ENCODE results near the gene JPT2.

DNA sequence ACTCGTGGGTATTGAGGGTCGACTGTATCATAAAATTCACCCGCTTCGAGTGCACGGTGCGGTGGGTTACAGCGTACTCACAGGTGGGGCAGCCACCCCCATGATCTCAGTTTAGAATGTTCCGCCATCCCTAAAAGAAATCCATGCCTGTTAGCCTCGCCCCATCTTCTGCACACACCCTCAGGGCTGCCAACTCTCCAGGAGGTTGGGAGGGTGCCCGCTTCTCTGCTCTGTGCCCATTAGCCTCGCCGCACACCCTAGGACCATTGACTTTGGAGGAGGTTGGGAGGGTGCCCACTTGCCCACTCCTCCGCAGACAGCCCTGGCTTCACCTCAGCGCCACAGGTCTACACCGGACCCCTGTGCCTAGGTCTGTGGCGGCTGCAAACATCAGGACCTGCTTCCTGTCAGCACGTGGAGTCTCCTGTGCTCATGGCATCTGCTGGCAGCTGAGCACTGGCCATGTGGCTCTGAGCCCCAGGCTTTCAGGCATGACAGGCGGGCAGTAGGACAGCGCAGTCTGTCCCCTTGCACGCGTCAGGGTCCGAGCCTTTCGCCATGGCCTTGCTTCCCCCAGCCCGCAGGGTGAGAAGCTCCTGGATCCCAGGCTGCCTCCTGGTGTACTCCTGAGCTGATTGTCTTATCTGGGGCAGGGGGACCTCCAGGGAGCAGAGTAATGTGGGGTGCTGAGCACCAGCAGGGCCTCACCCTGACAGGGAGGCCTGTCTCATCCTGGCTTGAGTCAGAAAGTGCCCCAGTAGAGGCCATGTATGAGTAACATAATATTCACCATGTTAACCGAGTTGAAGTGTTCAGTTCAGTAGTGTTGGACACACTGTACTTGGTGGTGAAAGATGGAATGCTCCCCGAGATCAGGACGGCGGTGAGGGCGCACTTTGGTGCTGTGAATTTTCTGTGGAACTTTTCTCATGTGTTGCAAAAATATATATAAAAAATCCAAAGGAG, 71.4 kb downstream of the JPT2 start:
- no peak for TF ChIP-seq EZH2 (IDR thresholded peaks at IDR 0.05; ENCODE audit: borderline replicate concordance, low read depth, low read length, poor library complexity, severe bottlenecking)
- no peak for TF ChIP-seq CTCF (conservative IDR thresholded peaks at IDR 0.05; ENCODE audit: low read depth, low read length)

Data from A673 (cell line).